Stimulated activated CD8-positive, alpha-beta memory T cell treated with anti-CD3 and anti-CD28 coated beads, Interleukin-2, amount 100 ng/mL, for 48 hours (primary cell): ENCODE results near the gene PRDM16.
"Not testable (repeated sequence)": the region's sequence is repeated elsewhere in the genome, so short reads cannot be mapped to it uniquely, and the experiment has no call there.

ENCODE experiments used
- DNase-seq, 2 donors: peaks; one replicate each; pipeline ENCODE4 v3.0.0-alpha.2; 2020; ENCODE audit warnings: low read depth in 2 of 2

The PRDM16 gene

DNA sequence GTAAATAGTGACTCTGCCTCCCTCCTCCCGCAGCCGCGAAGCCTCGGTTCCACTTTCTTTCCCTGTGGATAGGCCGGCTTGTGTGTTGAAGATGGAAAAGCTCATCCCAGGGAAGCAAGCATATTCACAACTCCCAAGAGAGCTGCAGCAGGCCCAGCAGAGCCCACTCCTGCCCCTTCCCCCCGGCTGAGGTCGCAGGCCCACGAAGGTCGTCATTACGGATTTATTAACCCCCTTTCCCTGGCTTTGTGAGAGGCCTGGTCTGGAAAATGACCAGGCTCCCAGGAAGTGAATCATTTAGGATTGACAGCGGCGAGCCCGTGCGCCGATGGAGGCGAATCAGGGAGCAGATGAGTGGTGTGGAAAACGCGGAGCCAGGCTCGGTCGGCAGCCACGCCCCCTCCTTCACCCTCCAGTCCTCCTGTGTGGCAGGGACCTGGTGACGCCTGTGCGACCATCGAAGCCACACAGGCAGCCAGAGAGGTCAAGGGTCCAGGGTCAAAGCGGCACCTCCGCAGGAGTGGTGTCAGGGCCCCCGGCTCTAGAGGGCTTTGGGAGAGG, 93.4 kb downstream of the PRDM16 start:
- no peak for DNase-seq

DNA sequence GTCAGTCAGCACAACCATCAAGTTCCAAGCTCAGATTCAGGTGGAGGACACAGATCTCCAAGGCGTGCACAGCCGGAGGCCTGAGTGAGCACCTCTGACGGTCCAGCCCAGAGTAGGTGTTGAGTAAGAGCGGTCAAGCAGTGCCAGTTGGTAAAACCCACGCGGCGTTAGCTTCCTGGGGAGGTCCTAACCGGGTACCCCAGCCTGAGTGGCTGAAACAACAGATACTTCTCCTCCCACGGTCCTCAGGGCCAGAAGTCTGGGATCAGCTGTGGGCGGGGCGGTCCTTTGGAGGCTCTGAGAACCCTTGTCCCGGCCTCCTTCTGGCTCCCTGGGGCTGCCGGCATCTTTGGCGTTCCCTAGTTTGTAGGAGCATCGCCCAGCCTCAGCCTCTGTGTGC, 94.4 kb downstream of the PRDM16 start:
- no peak for DNase-seq

DNA sequence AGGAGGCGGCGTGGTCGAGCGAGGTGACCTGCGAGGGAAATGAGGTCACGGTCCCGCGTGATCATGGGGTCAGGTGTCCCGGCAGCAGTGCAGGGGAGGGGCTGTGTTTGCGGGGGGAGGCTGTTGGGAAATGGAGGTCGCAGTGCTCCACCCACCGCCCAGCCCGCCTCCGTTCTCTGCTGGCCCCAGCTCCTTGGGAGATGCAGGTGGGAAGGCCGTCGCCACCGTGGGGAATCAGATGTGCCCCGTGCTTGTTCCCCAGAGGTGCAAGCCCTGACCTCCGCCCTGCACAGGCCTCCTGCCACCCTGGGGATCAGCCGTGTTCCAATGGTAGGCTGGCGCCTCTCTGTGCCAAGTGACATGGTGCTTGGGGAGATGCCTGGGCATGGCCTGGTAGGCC, 95.7 kb downstream of the PRDM16 start:
- DNase-seq = no peak

DNA sequence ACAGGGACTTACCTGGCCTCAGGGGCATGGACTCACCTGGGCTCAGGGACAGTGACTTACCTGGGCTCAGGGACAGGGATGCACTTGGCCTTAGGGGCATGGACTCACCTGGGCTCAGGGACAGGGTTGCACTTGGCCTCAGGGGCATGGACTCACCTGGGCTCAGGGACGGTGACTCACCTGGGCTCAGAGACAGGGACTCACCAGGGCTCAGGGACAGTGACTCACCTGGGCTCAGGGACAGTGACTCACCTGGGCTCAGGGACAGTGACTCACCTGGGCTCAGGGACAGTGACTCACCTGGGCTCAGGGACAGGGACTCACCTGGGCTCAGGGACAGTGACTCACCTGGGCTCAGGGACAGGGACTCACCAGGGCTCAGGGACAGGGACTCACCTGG, 96.2 kb downstream of the PRDM16 start:
- not testable (repeated sequence) for DNase-seq

DNA sequence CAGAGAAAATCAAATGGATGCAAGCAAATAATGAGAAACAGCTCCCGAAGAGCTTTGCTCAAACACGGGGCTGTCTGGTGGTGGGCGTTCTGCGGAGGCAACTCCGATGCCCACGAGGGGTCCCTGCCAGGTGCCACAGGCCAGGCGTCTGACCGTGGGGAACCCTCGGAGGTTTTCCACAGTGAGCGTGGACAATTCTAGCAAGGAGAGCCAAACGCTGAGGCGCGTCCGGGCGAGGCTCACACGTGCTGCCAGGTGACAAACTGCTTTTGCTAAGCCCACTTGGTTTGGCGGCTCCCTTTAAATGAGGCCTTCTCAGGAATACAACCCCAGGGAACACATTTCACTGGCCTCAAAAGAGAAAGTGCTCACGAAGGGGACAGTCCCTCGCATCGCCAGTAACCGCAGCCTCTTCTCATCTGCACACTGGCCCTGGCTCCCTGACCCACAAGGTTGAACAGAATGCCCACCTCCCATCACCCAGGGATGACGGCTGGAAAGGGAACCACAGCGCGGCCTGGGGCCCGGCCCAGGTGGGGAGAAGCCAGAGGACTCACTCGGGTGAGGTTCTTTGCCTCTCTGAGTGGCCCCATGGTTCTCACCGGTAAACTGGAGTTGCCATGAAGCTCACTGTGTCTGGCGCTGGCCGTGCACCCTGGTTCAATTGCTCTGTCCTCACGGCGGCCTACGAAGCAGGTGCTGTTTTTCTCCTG, 97.4 kb downstream of the PRDM16 start:
- DNase-seq = no peak

DNA sequence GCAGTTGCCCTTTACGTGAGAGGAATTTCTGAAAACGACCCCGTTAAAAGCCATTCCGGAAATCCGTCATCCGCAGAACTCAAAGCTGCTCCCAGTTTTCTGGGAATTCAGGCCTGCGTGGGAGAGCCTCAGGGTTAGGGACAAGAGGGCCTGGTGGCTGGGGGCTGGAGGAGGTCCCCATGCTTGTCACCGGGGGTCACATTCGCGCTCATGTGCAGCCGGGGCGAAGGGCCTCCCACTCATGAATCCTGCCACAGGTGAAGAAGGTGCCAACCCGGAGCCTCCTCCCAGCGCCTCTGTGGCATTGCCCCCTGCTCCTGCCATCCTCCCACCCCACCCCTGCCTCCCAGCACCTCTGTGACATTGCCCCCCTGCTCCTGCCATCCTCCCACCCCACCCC, 98.3 kb downstream of the PRDM16 start:
- DNase-seq = no peak

DNA sequence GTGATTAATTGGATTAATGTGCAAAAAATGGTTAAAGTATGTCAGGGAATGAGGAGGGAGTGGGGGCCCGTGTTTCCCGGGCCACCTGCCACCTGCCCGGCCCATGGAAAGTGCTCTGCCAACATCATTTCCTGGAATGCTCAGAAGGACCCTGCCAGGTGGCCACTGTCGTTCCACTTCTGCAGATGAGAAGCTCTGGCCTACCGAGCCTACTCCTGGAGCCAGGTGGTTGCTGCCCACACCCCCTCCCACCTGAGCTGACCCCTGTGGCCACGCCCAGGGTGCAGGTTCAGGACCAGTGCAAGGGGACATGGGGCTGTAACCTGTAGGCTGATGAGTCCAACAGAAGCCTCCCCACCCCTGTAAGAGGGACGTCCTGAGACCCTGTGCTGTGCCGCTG, 99.7 kb downstream of the PRDM16 start:
- DNase-seq = no peak

DNA sequence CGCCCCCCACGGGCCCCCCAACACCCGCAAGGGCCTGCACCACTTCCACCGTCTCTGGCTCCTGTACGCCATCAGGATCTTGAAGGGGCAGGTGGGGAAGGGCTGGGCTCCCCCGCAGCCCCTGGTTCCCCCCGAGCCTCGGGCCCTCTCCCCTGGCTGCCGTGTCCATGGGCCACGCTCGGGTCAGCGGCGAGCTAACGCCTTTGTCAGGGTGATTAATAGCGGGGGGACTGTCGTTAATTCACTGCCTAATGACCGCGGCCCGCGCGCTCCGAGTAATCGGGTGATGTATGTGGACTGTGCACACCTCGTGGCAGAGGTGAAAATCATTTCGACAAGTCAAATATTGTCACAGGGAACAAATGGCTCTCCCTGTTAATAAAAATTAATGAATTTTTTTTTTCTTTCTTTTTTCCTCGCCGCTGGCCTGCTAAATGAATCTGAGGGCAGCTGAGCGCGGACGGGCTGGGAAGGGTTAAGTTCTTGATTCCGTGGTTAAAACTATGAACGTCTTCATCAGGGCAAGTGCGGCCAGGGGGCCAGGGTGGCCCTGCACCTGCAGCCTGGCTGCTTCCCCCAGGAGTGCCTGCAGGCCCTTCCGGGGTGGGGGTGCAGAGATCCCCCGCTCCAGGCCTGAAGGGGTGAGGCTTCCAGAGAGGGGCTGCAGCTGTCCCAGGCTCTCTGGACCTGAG, 100.8 kb downstream of the PRDM16 start:
- no peak for DNase-seq

DNA sequence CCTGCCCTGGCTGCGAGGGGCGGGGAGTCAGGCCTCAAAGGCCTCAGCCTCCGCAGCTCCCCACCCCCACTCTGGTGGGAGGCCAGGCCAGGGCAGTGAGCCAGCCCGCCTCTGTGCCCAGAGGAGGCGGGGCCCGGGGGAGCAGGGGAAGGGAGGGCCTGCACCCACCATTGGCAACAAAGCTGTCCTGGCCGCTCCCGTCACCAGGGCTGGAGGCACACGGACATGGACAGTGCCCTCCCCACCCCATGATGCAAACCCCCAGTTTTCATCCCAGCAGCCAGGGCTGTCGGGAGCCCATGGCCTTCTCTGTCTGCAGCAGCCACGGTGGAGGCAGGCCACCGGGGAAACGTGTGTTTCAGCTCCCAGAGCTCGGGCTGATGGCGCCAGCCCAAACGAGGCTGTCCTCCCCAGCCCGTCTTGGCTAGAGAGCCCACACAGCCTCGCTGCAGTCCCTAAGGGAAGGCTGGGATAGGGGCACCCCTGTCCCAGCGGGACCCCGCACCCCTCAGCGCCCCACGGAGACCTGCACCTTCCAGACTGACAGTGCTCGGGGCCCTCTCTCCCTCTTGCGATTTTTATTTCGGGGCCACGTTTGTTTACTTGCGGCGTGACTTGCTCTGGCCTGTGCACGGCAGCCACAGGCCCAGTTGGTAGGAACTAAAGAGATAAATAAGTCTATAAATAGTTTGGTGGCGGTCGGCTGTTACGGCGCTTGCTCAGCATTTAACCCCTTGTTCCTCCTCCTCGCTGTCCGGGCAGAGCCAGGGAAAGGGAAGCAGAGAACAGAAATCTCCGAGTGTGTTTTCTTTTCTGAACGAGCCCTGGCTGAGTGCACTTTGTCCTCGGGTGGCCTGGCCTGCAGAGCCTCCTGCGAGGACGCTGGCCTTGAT, 101.8 kb downstream of the PRDM16 start:
- DNase-seq = no peak

DNA sequence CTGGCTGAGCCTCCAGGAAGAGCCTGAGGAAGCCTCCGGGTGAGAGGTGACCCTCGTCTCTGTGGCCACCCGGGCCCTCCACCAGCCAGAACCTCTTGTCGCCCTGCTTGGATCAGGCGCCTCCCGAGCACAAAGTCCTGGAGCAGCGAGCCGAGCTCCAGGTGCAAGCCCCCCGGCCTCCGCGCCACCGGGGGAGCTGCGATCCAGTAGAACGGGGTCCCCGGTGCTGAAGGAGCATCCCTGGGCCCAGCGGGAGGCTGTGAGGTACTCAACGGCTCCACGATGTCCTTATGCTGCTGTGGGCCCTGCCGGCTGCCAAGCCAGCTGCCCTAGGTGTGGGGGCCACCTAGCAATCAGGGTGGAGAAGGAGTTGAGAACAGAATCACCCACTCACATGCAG, 102.8 kb downstream of the PRDM16 start:
- no peak for DNase-seq

DNA sequence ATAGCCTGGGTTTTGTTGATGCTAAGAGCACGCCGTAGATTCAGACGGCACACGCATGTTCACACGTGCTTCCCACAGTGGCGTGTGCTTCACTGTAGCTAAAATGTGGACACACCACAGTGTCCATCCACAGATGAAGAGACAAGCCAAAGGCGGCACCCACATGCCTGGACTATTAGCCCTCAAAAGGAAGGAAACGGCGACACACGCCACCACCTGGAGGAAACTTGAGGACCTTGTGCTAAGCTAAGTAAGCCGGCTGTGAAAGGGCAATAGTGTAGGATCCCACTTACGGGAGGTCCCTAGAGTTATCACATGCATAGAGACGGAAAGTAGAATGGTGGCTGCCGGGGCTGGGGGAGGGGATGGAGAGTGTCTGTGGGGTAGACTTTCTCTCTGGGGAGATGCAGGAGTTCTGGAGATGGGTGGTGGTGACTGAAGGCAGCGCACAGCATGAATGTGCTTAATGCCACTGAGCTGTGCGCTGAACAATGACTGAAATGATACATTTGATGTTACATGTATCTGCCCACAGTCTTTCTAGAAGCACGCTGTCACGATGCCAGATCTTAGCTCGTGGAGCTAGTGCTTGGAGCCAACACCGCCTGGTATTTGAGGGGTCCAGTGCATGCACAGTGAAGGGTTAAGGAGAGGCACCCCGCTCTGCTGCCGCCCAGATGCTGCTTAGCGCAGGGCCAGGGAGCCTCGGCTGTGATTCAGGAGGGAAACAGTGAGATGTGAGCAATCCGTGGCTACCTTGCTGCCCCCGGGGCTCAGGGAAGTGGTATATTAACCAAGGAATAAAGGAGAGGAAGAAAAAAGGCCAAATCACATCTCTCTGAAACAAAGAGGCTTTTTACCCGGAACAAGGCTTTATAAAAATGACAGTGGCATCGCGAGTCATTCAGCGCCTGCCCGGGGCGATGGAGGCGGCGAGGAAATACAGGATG, 103.7 kb downstream of the PRDM16 start:
- no peak for DNase-seq

DNA sequence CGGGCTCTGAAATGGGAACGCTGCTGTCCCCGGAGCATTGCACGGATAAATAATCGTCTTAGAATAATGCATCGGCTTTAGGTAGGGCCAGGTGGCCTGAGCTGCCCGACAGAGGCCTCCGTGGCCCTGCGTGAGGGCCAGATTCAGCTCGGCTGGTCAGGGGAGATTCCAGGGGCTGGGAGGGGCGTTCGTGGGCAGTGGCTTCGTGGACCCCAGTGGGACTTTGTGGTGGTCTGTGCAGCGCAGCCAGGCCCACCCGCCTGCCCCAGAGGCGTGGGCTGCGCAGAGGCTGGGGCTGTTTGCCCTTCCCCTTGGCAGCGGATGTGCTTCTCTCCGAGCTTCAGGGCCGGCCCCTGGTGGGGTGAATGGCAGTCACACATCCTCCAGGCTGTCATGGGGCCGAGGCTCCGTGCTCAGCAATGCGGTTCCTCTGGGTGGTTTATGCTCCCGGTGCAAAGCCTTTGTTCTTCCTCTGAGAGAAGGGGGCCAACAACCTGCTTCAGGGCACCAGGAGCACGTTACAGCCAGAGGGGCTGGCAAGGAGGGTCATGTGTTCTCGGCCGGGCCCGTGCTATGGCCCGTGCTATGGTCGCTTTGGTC, 104.5 kb downstream of the PRDM16 start:
- no peak for DNase-seq

DNA sequence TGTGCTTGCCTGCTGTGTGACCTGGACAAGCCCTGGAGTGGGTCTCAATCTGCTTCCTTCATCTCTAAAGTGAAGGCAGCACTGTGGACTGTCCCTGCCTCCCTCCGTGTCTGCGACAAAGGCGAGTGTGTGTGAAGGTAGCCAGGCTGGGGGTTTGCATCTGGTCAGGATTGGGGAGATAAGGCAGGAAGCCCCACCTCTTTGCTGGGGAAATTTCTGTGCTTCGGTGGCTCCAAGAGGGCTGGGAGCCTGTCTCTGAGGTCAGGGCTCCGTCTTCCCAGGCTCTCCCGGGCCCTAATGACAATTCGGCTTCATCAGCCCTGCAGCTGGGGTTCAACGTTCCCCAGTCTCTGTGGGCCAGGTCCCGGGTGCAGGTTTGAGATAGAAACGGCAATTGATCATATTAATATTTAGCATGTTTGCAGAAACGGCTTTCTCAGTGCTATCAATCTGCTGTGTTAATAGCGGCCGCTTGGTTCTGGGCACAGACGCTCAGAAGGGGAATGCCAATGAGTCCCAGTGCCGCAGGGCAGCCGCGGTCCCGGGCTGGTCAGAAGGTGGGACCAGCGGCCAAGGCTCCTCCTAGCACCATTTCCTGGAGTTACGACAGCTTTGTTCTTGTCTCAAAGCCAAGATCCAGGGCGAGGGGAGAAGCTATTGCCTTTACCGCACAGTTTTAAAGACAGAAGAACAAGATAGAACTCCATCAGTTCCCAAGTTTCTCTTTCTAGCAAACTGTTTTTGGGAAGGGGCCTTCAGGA, 105.7 kb downstream of the PRDM16 start:
- no peak for DNase-seq

DNA sequence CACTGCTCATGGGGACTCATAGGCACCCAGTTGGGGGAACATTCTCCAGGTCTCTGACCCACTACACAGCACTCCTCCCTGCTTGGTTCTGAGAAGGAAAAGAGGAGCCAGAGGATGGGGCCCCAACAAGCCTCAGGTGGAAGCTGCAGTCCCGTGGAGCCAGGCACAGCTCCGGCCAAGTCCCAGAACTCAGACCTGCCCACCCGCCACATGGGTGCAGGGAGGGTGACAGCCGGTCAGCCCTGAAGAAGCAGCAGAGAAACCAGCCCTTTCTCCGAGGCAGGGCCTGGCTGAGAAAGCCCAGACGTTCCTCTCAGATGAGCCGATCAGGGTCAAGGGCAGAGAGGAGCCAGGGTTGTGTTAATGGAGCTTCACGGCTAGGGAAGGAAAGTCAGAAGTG, 106.5 kb downstream of the PRDM16 start:
- DNase-seq = no peak

DNA sequence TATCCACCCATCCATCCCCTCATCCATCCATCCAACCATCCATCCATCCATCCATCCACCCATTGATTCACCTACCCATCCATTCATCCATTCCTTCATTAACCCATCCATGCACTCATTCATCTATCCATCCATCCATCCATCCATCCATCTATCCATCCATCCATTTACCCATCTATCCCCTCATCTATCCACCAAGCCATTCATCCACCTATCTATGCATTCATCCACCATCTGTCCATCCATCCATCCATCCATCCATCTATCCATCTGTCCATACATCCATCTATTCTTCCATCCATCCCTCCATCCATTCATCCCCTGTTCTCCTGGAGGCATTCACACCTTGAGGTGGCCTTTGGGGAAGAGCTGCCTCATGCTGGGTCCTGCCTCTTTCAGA, 107.0 kb downstream of the PRDM16 start:
- DNase-seq = no peak

DNA sequence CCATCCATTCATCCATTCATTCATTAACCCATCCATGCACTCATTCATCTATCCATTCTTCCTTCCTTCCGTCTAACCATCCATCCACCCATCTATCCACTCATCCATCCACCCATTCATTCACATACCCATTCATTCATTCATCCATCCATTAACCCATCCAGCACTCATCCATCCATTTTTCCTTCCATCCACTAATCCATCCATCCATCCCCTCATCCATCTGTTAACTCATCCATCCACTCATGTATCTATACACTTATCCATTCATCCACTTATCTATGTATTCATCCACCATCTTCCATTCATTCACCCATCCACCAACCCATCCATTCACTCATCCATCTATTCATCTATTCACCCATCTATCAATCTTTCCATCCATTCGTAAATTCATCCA, 107.8 kb downstream of the PRDM16 start:
- DNase-seq = no peak

DNA sequence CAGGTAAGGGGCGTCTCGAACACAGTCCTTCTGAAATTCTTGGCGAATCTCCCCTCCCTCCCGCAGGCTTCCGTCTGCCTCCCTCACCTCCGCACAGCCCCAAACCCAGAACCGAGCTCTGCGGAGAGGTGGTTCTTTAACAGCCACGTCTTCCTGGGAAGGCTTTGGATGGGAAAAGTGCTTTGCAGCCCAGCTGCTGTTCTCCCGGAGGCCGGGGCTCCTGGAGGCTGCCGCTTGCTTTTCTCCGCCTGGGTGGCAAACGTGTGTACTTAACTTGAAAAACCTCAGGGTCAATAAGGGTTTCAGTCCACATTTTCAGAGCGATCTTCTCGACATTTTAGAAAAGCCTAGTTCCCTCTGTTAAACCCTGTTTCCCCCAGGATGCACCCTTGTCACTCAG, 109.3 kb downstream of the PRDM16 start:
- no peak for DNase-seq

DNA sequence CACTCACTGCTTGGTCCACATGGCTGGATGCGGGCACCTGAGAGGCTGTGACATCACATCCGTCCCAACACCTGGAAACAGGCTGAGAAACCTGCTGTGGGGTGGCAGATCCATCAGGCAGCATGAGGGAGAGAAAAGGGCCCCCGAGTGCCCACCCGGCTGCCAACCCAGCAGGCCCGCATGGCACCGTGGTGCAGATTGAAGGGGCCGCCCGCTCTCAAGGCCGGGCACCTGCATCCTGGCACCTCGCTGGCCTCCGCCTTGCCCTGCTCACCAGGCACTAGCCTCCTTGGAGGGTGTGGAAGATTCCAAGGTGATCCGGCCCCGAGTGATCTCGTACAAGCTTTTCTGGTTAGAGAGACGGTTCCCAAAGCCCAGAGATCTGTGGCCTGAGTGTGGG, 110.5 kb downstream of the PRDM16 start:
- no peak for DNase-seq

DNA sequence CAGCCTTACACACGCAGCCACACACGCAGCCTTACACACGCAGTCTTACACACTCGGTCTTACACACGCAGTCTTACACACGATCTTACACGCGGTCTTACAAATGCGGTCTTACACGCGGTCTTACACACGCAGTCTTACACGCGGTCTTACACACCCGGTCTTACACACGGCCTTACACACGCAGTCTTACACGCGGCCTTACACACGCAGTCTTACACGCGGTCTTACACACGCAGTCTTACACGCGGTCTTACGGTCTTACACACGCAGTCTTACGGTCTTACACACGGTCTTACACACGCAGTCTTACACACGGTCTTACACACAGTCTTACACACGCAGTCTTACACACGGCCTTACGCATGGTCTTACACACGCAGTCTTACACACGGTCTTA, 111.9 kb downstream of the PRDM16 start:
- DNase-seq = no peak

DNA sequence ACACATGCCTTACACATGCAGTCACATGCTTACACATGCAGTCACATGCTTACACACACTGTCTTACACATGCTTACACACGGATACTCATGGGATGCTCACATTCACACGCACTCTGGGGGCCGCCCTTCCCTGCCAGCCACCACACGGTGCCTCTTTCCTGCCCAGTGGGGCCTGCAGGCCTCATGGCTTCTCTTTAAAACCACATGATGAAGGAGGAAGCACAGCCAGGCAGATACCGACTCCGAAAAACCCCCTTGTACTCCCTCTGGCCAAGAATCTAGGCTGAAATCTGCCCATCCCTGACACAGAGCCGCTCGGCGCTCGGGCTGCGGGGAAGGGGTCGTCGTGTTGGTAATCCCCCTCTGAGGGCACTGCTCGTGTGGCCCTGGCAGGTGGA, 113.0 kb downstream of the PRDM16 start:
- DNase-seq = no peak
